Hindlimb muscle (tissue), 1 donor: Measurements from ENCODE around the gene TNRC6C. TPM values are rescaled to one million over a fixed set of nuclear protein-coding genes. Genes with fewer than 3 reads are reported as not detected.
"Not testable (repeated sequence)": the region's sequence is repeated elsewhere in the genome, so short reads cannot be mapped to it uniquely, and the experiment has no call there.

ENCODE experiments used
- DNase-seq: peaks from one replicate; pipeline ENCODE4 v3.0.0-alpha.2; 2013
- polyA plus RNA-seq: library from polyadenylated mRNA; unstranded; fragments of 120-200 nt; gene quantifications from one replicate; pipeline ENCODE4 v1.2.1, GENCODE V29; 2013; ENCODE audit not compliant: insufficient read length

Gene TNRC6C
- polyA plus RNA-seq, 1 donor, result 10.4 TPM

DNA sequence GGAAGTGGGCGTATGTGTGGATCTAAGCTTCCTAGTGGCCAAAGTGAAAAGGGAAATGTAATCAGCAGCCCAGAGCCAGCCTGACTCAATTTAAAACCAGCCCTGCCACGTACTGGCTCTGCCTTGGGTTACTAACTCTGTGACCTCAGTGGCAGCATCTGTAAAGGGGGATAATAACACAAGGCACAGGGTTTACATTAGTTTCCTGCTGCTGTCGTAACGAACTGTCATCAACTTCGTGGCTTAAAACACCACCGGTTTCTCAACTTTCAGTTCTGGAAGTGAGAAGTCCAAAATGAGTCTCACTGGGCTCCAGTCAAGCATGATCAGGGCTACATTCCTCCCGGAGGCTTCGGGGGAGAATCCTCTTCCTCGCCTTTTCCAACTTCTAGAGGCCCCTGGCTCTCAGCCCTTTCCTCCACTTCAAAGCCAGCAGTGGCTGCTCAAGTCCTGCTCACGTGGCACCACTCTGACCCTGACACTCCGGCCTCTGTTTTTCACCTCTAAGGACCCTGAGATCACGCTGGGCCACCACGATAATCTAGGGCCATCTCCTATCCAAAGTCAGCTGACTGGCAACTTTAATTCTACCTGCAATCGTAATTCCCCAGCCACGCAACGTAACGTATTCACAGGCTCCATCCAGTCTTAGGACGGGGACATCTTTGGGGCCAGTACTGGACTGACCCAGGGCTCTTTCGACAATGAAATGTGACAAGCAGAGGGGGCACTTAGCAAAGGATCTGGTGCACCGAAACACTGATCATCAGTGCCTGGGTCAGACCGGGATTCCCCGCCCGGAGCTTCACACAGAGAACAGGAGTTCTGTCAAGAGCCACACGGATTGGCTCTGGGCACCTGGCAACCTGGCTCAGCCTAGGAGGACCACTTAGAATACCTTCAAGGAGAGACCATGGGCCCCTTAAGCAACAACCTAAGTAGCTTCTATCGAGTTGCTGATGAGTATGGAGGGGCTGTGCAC lies 155.6 kb downstream of the TNRC6C start:
- no peak for DNase-seq

DNA sequence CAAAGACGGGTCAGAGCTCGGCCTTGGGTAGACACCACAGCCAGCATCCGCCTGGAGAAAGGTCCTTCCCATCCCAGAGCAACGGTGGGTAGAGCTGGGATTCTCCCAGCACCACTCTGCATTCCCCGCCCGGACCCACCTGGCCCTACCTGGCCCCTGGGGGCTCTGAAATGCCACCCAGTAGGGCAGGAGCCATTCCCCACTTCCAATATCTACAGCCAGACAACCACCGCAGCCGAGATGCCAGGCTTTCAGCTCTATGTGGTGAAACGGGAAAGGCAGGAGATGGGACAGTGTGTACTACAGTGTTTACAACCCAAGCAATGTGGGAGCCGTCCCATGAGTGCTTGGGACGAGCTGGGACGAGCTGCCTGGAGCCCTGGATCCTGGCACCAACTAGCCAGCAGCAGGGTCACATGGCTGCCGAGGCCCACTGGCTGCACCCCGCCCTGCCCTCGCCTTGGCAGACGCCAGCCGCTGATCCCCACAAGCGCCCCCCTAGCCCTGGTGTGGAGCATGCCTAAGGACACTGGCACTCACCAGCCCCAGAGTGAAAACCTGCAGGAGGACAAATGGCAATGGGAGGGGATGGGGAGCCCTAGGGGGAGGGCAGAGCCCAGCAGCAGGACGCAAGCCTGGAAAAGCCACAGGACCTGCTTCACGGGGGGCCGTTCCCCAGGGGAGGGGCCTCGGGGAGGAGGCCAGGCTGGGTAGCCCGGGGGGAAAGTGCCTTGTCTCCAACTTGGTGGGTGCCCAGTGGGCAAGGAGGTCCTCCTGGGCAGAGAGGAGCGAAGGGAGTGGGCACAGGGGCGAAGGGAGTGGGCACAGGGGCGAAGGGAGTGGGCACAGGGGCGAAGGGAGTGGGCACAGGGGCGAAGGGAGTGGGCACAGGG lies 156.6 kb downstream of the TNRC6C start:
- no peak for DNase-seq

DNA sequence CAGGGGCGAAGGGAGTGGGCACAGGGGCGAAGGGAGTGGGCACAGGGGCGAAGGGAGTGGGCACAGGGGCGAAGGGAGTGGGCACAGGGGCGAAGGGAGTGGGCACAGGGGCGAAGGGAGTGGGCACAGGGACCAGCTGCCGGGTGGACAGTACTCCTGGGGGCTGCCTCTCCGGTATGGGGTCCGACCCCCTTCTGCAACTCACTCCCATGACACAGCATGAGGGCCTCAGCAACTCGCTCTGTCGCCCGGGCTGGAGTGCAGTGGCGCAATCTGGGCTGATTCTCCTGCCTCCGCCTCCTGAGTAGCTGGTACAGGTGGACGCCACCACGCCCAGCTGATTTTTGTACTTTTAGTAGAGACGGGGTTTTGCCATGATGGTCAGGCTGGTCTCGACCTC lies 157.3 kb downstream of the TNRC6C start:
- not testable (repeated sequence) for DNase-seq

DNA sequence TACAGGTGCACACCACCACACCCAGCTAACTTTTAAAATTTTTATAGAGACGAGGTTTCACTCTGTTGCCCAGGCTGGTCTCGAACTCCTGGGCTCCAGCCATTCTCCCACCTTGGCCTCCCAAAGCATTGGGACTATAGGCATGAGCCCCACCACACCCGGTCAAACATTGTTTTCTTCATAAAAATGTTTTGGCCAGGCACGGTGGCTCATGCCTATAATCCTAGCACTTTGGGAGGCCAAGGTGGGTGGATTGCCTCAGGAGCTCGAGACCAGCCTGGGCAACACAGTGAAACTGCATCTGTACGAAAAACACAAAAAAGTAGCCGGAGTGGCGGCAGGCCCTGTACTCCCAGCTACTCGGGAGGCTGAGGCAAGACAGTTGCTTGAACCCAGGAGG lies 157.9 kb downstream of the TNRC6C start:
- DNase-seq, result no peak

DNA sequence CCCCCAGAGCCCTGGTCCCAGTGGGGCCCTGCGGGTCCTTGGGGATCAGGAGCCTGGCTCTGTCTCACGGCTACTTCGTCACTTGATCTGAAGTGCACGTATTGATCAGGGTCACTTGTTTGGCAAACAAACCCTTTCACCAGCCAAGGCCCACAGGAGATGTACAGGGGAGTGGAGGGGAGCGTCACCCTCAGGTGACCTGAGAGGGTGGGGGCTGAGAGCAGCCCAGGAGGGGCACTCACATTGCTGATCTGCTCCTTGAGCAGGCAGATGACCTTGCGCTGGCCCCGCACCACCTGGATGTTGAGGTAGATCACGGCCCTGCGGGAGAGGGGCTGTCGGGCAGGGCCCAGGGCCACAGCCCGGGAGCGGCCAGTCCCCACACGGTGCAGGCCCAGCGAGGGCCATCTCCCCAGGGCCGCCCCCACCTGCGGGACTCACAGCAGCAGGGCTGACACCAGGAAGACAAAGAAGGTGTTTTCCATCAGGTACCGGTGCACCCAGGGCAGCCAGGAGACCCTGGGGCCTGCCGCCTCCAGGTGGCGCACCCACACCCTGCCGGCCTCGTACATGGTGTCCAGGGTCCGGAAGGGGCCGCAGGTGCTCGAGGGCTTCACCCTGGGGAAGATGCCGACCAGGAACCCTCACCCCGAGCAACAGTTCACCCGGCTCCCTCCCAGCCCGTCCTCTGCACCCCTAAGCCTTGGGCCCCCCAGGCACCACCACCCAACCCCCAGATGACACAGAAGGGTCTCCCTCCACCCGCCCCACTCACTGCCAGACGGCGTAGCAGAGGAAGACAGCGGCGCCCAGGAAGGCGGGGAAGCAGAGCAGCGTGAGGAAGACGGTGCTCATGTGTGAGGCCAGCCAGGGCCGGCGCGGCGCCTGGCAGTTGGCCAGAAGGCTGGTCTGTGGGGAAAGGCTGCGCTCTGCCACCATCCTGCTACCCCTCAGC lies 158.8 kb downstream of the TNRC6C start:
- no peak for DNase-seq

DNA sequence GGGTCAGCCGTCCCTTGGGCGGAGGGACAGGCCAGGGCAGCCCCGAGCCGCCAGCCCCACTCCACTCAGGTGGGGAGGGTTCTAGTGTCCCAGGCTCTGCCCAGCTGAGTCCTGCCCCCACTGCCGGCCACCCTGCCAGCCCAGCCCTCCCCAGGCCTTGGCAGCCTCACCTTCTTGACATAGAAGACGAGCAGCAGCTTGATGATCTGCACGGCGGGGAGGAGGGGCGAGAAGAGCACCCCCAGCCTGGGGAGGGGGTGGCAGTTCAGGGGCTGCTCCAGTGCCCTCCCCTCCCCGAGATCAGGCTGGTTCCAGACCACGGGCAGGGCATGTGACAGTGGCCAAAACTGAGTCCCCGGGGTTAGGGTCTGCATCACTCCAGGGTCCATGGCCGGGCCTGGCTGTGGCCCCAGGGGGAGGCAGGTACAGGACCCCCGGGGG lies 160.3 kb downstream of the TNRC6C start:
- no peak for DNase-seq

DNA sequence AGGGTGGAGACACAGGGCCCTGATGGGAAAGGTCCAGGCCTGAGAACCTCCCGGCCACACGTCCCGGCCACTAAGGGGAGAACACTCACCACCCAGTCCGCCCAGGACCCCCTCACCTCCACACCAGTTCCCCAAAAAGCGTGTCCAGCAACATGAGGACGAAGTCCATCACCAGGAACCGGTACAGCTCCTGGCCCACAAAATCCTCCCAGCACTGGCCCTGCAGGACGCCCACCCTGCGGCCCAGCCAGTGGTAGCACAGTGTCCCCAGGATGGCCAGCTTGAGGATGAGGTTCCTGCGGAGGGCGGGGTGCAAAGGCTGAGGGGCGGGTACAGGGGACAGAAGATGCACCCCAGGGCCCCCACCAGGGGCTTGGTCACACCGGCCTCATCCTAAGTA lies 162.0 kb downstream of the TNRC6C start:
- DNase-seq, result no peak

DNA sequence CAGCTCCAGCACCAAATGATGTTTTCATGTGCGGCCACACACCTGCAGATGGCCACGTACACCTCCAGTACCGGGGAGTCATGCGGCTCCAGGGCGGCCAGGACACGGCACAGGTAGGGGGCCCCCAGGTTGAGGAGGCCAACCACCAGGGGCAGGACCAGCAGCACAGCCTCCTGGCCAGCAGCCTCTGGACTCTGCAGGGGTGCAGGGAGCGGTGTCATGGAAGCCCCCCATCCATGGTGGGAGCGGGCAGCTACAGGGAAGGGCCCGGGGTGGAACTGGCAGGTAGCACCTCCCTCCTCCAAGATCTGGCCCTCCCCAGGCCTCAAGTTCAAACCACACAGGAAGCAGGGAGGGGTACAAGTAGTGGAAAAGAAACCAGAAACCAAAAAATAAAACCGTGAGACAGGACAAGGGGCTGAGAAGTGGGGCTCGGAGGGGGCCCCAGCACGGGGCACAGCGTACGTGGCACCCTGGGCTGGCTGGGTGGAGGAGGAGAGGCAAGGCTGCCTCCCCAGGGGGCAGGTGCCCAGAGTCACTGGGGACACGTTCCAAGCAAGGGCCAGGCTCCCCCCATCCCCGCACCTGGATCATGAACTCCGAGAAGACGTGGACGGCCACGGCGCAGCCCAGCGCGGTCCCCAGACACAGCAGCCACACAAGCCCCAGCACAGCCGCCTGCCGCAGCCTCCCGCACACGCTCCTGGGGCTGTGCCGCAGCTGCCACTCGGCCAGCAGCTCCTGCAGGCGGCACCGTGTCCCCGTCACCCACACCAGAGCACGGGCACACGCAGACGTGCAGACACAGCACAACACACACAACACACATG lies 162.7 kb downstream of the TNRC6C start:
- DNase-seq, result no peak

DNA sequence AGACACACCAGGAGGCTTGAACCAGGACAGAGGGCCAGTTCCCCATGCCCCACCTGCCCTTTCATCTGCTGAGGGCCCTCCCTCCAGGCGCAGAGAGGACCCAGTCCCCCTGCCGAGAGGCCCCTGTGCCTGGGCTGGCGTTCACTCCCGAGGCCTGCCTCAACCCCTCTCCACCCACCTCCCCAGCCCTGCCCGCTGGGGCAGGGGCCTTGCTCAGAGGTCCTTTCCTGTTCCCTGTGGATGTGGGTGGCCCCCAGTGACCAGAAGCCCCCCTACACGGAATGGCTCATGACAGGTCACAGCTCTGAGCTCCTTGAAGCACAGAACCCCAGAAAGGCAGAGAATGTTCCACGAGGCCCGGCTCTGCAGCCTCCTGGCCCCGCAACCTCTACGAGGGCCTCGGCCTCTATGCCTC lies 163.3 kb downstream of the TNRC6C start:
- DNase-seq, result no peak

DNA sequence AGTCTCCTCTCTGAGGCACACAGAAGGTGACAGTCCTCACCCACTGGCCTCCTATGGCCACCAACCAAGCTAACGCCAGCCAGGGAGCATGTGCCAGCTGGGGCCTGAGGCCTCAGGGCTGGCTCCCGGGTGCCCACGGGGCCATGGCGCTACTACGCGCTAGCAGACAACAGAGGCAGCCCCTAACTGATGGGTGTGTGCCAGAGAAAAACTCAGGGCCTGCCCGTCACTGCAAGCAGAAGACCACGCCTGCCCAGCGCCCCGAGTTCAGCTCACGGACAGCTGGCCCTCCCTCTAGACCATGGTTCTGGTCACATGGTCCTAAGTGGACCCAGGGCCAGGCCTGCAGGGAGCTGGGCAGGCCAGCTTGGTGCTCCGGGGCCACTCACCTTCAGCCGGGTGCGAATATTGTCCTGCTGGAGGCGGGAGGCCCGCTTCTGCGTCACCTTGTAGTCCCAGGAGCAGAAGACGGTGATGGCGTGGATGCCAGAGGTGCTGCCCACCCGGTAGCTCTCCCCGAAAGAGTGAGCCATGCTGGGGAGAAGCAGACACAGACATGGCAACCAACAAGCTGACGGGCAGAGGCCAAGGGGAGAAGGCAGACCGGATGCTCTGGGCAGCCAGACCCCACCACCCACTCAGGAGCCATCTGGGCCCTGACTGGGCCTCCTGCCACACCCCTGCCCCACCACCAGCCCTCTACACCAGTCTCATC lies 163.9 kb downstream of the TNRC6C start:
- DNase-seq, result no peak

DNA sequence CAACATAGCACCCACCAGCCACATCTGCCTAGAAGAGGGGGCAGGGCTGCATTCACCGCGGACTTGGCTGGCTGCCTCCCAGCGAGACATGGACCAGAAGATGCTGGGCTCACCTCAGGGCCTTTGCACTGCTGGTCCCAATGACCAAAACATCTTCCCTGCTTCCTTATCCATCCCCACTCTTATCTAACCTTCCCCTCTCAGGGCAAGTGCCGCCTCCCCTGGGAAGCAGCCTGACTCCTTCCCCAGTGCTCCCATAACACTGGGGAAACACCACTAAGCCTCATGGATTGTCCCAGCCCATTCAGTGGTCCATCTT lies 164.4 kb downstream of the TNRC6C start:
- DNase-seq, result no peak

DNA sequence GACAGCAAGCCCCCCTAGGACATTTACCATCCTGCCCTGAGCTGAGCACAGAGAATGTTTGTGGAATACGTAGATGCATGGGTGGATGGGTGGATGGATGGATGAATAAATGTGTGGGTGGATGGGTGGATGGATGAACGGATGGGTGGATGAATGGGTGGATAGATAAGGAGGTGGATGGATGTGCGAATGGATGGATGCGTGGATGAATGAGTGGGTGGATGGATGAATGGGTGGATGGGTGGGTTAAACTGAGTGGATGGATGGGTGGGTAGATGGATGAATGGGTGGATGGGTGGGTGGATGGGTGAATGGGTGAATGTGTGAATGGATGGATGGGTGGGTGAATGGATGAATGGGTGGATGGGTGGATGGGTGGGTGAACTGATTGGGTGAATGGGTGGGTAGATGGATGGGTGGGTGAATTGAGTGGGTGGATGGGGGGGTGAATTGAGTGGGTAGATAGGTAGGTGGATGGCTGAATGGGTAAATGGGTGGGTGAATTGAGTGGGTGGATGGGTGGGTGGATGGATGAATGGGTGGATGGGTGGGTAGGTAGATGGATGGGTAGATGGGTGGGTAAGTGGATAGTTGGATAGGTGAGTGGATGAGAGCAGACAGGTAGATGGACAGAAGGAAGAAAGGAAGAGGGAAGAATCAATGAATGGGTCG lies 164.9 kb downstream of the TNRC6C start:
- DNase-seq, result no peak

DNA sequence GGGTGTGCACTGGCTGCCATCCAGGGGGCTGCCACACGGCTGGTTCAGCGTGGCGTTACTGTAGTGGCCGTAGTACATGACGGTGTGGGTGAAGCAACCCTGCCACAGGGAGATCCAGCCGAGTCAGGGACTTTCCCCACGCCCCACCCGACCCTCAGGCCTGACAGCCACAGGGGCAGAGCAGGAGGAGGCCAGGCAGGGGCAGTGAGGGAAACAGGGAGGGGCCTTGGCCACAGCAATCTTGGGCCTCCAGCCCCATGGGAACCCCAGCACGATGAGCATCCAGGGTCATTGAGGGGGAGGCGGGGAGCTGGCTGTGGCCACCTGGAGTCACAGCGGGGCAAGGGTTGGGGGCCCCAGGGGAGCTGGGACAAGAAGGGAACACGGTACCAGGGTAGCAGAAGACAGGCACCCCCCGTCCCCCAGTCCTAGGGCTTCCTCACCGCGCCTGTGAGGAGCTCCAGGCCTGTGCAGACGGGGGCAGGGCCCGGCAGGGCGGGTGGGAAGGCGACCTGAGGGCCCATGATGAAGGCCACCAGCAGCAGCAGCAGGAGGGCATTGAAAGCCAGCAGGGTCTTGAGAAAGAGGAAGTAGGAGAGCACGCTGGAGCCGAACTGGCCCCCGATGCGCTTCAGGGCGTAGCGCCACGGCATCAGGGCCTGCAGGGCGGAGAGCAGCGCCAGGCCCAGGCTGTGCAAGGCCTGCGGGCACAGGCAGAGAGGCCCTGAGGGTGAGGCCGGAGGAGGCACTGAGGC lies 165.8 kb downstream of the TNRC6C start:
- no peak for DNase-seq

DNA sequence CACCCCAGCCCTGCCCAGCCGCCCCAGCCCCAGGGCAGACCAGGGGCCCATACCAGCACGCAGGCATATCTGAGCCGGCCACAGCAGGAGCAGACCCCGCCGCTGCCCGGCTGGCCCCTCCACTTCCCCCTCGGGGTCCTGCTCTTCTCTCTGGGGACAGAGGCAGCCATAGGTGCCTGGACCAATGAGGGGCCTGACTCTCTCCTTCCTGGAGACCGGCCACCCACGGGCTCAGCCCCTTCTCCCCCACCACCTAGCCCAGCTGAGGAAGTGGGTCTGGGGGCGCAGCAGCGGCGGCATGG lies 166.3 kb downstream of the TNRC6C start:
- DNase-seq, result no peak

DNA sequence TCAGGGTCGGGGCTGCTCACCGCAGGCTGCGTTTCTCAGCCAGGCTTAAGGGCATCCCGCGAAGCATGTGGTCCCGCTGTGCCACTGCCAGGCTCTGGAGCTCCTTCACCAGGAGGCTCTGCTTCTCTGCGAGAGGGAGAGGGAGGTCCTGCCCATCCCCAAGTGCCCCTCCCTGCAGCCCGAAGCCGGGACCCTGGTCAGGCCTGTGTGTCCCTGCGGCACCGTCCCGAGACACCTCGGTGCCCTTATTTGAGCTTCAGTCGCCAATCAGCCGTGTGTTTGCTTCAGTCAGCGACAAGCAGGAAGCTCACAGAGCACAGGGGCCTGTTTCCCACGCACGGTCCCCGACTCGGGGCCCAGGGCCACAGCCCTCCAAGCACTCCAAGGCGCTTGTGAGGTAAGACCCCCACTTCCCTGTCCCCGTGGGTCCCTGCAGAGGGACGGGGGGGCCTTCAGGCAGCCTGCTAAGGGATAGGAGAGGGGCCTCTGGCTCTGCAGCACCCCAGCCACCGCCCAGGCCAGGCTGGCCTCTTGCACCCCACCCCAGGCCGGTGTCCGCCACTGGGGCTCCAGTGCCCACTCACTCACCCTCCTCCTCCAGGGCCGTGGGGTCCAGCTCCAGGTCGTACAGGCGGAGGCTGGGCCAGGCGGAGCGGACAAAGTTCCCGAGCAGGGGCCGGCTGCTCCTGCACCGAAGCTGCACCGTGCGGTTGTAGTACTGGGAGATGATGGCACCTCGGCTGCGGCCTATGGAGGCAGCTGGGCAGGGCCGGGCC lies 166.8 kb downstream of the TNRC6C start:
- no peak for DNase-seq

DNA sequence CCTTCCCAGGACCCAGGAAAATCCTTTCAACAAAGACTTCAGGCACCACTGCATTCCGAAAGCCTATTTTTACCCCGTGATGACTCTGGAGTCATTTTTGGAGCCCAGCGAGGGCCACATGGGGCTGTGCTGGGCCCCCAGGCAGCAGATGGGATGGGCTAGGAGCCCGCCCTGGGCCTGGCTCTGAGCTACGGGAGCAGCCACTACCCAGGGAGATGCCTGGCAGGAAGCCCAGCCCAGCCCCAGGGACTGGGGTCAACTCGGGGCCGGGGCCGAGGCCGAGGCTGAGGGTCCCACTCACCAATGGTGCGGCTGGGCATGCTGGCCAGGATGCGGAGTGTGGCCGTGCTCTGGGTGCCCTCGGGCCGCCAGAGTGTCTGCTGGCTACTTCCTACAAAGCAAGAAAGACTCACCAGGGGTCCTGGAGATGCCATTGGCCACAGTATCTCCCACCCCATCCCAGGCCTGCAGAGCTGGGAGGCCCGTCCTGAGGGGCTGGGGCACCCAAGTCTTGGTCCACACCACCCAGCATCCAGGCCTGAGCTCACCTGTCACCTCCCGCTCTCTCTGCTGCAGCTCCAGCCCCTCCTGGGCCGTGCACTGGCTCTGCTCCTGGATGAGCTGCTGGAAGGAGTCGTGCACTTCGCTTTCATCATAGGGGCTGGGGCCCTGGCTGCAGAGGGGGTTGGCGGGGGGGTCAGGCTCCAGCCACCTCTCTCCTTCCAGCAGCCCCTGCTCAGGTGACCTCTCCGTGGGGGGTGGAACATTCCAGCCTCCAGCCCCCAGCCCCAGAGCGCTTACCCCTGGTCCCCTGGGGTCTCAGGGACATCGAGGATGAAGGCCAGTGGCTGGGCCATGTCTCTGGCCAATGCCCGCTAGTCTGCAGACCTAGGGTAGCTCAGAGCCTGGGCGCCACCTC lies 167.7 kb downstream of the TNRC6C start:
- DNase-seq, result no peak

DNA sequence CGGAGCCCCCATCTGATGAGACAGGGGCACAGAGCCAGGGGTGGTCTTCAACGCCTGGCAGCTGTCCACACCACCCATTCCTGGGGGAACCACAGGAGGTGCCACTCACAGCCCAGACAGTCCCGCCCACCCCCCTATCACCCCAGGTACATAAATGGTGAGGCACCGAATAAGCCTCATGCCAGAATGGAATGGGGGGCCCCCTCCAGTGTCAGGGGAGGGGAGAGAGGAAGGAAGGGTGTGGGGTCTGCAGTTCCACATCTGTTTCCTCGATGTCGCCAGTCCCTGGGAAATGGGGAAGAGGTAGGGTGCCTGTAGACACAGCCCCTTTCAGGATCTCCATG lies 168.4 kb downstream of the TNRC6C start:
- DNase-seq, result no peak
